ENCODE measurements around the gene PTBP1.

The PTBP1 gene

GRCh38 chr19:825897-826644 lies 28.8 kb downstream of the PTBP1 start:
- H3K36me3 ChIP-seq (ENCODE audit: low read length): no peaks in the 10 kb centered on the region

DNA sequence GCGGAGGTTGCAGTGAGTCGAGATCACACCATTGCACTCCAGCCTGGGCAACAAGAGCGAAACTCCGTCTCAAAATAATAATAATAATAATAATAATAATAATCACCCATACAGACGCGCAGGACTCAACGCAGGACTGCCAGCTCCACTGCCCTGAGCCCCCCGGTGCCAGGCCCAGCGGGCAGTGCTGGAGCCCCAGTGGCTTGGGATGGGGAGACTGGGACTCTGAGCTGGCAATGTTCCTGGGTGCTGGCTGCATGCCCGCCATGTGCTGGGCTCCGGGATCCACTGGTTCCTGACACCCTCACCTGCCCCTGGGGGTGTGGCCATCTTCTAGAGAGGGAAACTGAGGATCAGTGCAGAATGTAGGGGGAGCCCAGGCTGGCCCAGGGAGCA lies 30.1 kb downstream of the PTBP1 start:
- Histone ChIP-seq H3K27ac (ENCODE audit: low read depth, low read length) (no peak overlapping the region), H3K79me2 (ENCODE audit: insufficient read depth, low read length) (no peaks in the 10 kb centered on the region), H3K9ac (ENCODE audit: low read length) (no peak overlapping the region), H3K4me3 (ENCODE audit: insufficient read depth, low read length, poor library complexity, severe bottlenecking) (no peak overlapping the region), H3K9me3 (ENCODE audit: insufficient read depth, low read length) (no peaks in the 10 kb centered on the region), H3F3A (ENCODE audit: insufficient read depth) (no peaks in the 10 kb centered on the region), H3K27me3 (ENCODE audit: low read length) (no peaks in the 10 kb centered on the region), H4K20me1 (ENCODE audit: low read depth, low read length) (no peaks in the 10 kb centered on the region), H3K36me3 (ENCODE audit: low read length) (no peaks in the 10 kb centered on the region), H3K9me2 (replicated peaks; ENCODE audit: insufficient read depth, low read length) (no peaks in the 10 kb centered on the region), H3K4me2 (ENCODE audit: low read depth, low read length, poor library complexity, severe bottlenecking) (no peak overlapping the region), H2AFZ (ENCODE audit: low read depth, low read length, severe bottlenecking) (no peak overlapping the region)
- TF ChIP-seq EZH2phosphoT487 (conservative IDR thresholded peaks at IDR 0.05; ENCODE audit: low read length) (no peak), CTCF (IDR thresholded peaks at IDR 0.05; ENCODE audit: insufficient read depth, low read length, poor library complexity, severe bottlenecking) (no peak)

More at GRCh38 chr19:825897-826644, 28.8 kb downstream of the PTBP1 start:
- Histone ChIP-seq H3F3A (ENCODE audit: insufficient read depth) (no peaks in the 10 kb centered on the region), H3K4me3 (ENCODE audit: insufficient read depth, low read length, poor library complexity, severe bottlenecking) (no peak overlapping the region), H3K79me2 (ENCODE audit: insufficient read depth, low read length) (no peaks in the 10 kb centered on the region), H3K27ac (ENCODE audit: low read depth, low read length) (no peak overlapping the region), H4K20me1 (ENCODE audit: low read depth, low read length) (no peaks in the 10 kb centered on the region), H2AFZ (ENCODE audit: low read depth, low read length, severe bottlenecking) (no peak overlapping the region), H3K4me2 (ENCODE audit: low read depth, low read length, poor library complexity, severe bottlenecking) (no peak overlapping the region), H3K9ac (ENCODE audit: low read length) (no peak overlapping the region), H3K27me3 (ENCODE audit: low read length) (no peaks in the 10 kb centered on the region), H3K9me3 (ENCODE audit: insufficient read depth, low read length) (no peaks in the 10 kb centered on the region), H3K9me2 (replicated peaks; ENCODE audit: insufficient read depth, low read length) (no peaks in the 10 kb centered on the region)
- no peak for TF ChIP-seq EZH2phosphoT487 (conservative IDR thresholded peaks at IDR 0.05; ENCODE audit: low read length)
- TF ChIP-seq CTCF (IDR thresholded peaks at IDR 0.05; ENCODE audit: insufficient read depth, low read length, poor library complexity, severe bottlenecking): no peak

DNA sequence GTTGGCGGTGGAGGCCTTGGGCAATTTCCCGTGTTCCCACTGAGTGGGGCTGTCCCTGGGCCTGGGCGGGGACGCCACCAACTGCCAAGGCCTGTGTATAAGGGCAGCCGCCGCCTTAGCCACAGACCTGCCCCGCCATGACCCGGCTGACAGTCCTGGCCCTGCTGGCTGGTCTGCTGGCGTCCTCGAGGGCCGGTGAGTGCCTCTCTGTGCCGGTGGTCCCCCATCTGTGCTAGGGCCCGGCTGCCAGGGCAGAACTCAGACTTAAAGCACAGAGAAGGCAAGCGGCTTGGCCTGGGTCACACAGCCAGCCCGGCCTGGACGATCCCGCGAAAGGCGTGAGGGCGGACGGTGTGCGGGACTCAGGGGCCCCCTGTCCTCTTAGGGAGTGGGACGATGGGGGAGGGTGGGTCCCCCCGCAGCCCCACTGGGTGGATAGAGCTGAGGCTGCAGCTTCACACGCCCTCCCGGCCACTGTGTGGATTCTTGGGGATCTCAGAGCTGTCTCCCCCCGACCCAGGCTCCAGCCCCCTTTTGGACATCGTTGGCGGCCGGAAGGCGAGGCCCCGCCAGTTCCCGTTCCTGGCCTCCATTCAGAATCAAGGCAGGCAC lies 30.6 kb downstream of the PTBP1 start, which contains the start of gene AZU1:
TSS of gene AZU1 (plus strand) at position 128 of the 612 bp plus-strand sequence. CDS start at position 138, 10 bp downstream.
- H3K36me3 ChIP-seq (ENCODE audit: low read length): no peaks in the 10 kb centered on the region
- H2AFZ ChIP-seq (ENCODE audit: low read depth, low read length, severe bottlenecking): no peak within 1 kb of the TSS
- H3K9me3 ChIP-seq (ENCODE audit: insufficient read depth, low read length): no peaks in the 10 kb centered on the region
- H3K27ac ChIP-seq (ENCODE audit: low read depth, low read length): no peak within 1 kb of the TSS
- no peaks in the 10 kb centered on the region for H3K79me2 ChIP-seq (ENCODE audit: insufficient read depth, low read length)
- no peak within 1 kb of the TSS for H3K9ac ChIP-seq (ENCODE audit: low read length)
- no peaks in the 10 kb centered on the region for H3K9me2 ChIP-seq (replicated peaks; ENCODE audit: insufficient read depth, low read length)
- no peaks in the 10 kb centered on the region for H4K20me1 ChIP-seq (ENCODE audit: low read depth, low read length)
- no peaks in the 10 kb centered on the region for H3K27me3 ChIP-seq (ENCODE audit: low read length)
- no peak within 1 kb of the TSS for H3K4me3 ChIP-seq (ENCODE audit: insufficient read depth, low read length, poor library complexity, severe bottlenecking)
- no peak within 1 kb of the TSS for H3K4me2 ChIP-seq (ENCODE audit: low read depth, low read length, poor library complexity, severe bottlenecking)
- TF ChIP-seq EZH2phosphoT487 (conservative IDR thresholded peaks at IDR 0.05; ENCODE audit: low read length) (no peak), CTCF (IDR thresholded peaks at IDR 0.05; ENCODE audit: insufficient read depth, low read length, poor library complexity, severe bottlenecking) (no peak)
- no peaks in the 10 kb centered on the region for H3F3A ChIP-seq (ENCODE audit: insufficient read depth)

All from SU-DHL-6 (cell line).